ENCODE data around the gene TPST2. TPM values are rescaled to one million over a fixed set of nuclear protein-coding genes. Genes with fewer than 3 reads are reported as not detected.

The TPST2 gene
- total RNA-seq, 1 experiment from 2014 or later, result 11.8 TPM

- no peaks in the 10 kb centered on the region for H3K9me3 Mint-ChIP-seq (ENCODE audit: low read depth, unreplicated experiment)
- intact Hi-C loops (cut with micrococcal nuclease; ENCODE audit: unreplicated experiment), result no loop called here
- H3K27me3 Mint-ChIP-seq (ENCODE audit: unreplicated experiment), result no peaks in the 10 kb centered on the region
- no peak overlapping the region for H3K27ac Mint-ChIP-seq (ENCODE audit: unreplicated experiment)
- no peak for TF ChIP-seq CTCF (IDR thresholded peaks at IDR 0.05; ENCODE audit: unreplicated experiment)
- no peak overlapping the region for H3K4me3 Mint-ChIP-seq (ENCODE audit: low read depth, unreplicated experiment)
- no TSS peak for BruUV-seq (replicated peaks)
- CTCF ChIA-PET, result no interaction called here
- H3K4me1 Mint-ChIP-seq (ENCODE audit: low read depth, unreplicated experiment), result no peaks in the 10 kb centered on the region
- H3K36me3 Mint-ChIP-seq (ENCODE audit: insufficient read depth, unreplicated experiment), result no peaks in the 10 kb centered on the region
- DNase-seq, result no peak
Observed at GRCh38 chr22:26555478-26555877, 34.5 kb downstream of the TPST2 start.

- H3K4me1 Mint-ChIP-seq (ENCODE audit: low read depth, unreplicated experiment), result no peaks in the 10 kb centered on the region
- CTCF ChIA-PET, result no interaction called here
- no TSS peak for BruUV-seq (replicated peaks)
Observed at GRCh38 chr22:26554956-26555355, 35.0 kb downstream of the TPST2 start.

GRCh38 chr22:26553056-26553752 lies 36.7 kb downstream of the TPST2 start:
- no peaks in the 10 kb centered on the region for H3K9me3 Mint-ChIP-seq (ENCODE audit: low read depth, unreplicated experiment)
- no peak overlapping the region for H3K4me3 Mint-ChIP-seq (ENCODE audit: low read depth, unreplicated experiment)
- no peaks in the 10 kb centered on the region for H3K4me1 Mint-ChIP-seq (ENCODE audit: low read depth, unreplicated experiment)
- CTCF ChIA-PET, result no interaction called here
- H3K27ac Mint-ChIP-seq (ENCODE audit: unreplicated experiment), result no peak overlapping the region
- TF ChIP-seq CTCF (IDR thresholded peaks at IDR 0.05; ENCODE audit: unreplicated experiment), result no peak
- BruUV-seq (replicated peaks), result no TSS peak
- H3K27me3 Mint-ChIP-seq (ENCODE audit: unreplicated experiment), result no peaks in the 10 kb centered on the region
- no peak for DNase-seq
- no peaks in the 10 kb centered on the region for H3K36me3 Mint-ChIP-seq (ENCODE audit: insufficient read depth, unreplicated experiment)
- intact Hi-C loops (cut with micrococcal nuclease; ENCODE audit: unreplicated experiment), result no loop called here

More at GRCh38 chr22:26554956-26555355, 35.0 kb downstream of the TPST2 start:
- Mint-ChIP-seq H3K36me3 (ENCODE audit: insufficient read depth, unreplicated experiment) (no peaks in the 10 kb centered on the region), H3K4me3 (ENCODE audit: low read depth, unreplicated experiment) (no peak overlapping the region), H3K27me3 (ENCODE audit: unreplicated experiment) (no peaks in the 10 kb centered on the region), H3K27ac (ENCODE audit: unreplicated experiment) (no peak overlapping the region), H3K9me3 (ENCODE audit: low read depth, unreplicated experiment) (no peaks in the 10 kb centered on the region)
- TF ChIP-seq CTCF (IDR thresholded peaks at IDR 0.05; ENCODE audit: unreplicated experiment), result no peak
- DNase-seq, result no peak
- intact Hi-C loops (cut with micrococcal nuclease; ENCODE audit: unreplicated experiment), result no loop called here

GRCh38 chr22:26552466-26552865 lies 37.5 kb downstream of the TPST2 start:
- H3K27me3 Mint-ChIP-seq (ENCODE audit: unreplicated experiment), result no peaks in the 10 kb centered on the region
- no peak for TF ChIP-seq CTCF (IDR thresholded peaks at IDR 0.05; ENCODE audit: unreplicated experiment)
- BruUV-seq (replicated peaks), result no TSS peak
- CTCF ChIA-PET, result no interaction called here
- no peaks in the 10 kb centered on the region for H3K4me1 Mint-ChIP-seq (ENCODE audit: low read depth, unreplicated experiment)
- intact Hi-C loops (cut with micrococcal nuclease; ENCODE audit: unreplicated experiment), result no loop called here
- no peak overlapping the region for H3K27ac Mint-ChIP-seq (ENCODE audit: unreplicated experiment)
- H3K4me3 Mint-ChIP-seq (ENCODE audit: low read depth, unreplicated experiment), result no peak overlapping the region
- H3K9me3 Mint-ChIP-seq (ENCODE audit: low read depth, unreplicated experiment), result no peaks in the 10 kb centered on the region
- no peaks in the 10 kb centered on the region for H3K36me3 Mint-ChIP-seq (ENCODE audit: insufficient read depth, unreplicated experiment)
- no peak for DNase-seq

Data from Calu3 (cell line).